ENCODE measurements around the gene ANO3.

GRCh38 chr11:26331911-26332571 is at the start of gene ANO3:
- TF ChIP-seq CTCF (IDR thresholded peaks at IDR 0.05; ENCODE audit: insufficient read depth, low read length, poor library complexity, severe bottlenecking) = no peak
- TF ChIP-seq EZH2phosphoT487 (conservative IDR thresholded peaks at IDR 0.05; ENCODE audit: low read length) = no peak
